Heart left ventricle (tissue), 13 donors: ENCODE measurements around the gene MTF1.

Experiments
- CTCF ChIP-seq, 12 donors: fragments of 200-600 bp; sonication (generic) in 4 of 12; IDR thresholded peaks; one replicate each; pipeline versions ENCODE4 v1.5.0 to v1.8.0; 2018 to 2022; ENCODE audit warnings: antibody characterized with exemption in 12 of 12, mild to moderate bottlenecking in 5 of 12
- POLR2A ChIP-seq, 2 donors: fragments of 450-650 bp; IDR thresholded peaks; one replicate each; pipeline ENCODE4 v1.6.1; 2017; ENCODE audit warnings: antibody characterized with exemption in 2 of 2, mild to moderate bottlenecking in 2 of 2, moderate library complexity in 2 of 2
- donor health status: ischemic (EF 13 %, LVEDD 7.1; RV severe dilation, severe dysfunction).
- donor health status: DM: no; HTN: yes; CAD: no.
- donor health status: DM: no; HTN: no; CAD: no.
- donor health status: ischemic (EF 25% LVEDD 6.9; RV normal size, moderate dysfunction).
- donor health status: ischemic (EF 25% LVEDD 5.7; RV mildly dilated, moderate dysfunction).
- donor health status: ischemic (EF 35%, LVEDD 5.7; RV mildly dilated, moderate dysfunction).
- donor health status: nonischemic (EF 11% LVEDD 7.7; RV severe dilation, severe dysfunction).
- donor health status: DM: yes; HTN: yes; CAD: no.
- donor health status: PGD.
- donor health status: ischemic (EF 29% LVEDD 5.4; RV normal size, mild dysfunction).
- donor health status: nonischemic (EF 23%, LVEDD 6.1; RV moderate dilation, normal function).

DNA sequence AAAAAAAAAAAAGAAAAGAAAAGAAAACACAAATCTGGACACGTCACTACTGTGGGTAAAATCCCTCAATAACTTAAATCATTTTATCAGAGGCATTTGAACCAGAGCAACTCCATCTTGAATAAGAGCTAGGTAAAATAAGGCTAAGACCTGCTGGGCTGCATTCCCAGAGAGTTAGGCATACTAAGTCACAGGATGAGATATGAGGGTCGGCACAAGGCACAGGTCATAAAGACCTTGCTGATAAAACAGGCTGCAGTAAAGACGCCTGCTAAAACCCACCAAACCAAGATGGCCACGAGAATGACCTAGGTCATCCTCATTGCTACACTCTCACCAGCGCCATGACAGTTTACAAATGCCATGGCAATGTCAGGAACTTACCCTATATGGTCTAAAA lies 43.6 kb upstream of the MTF1 start:
- TF ChIP-seq CTCF (IDR thresholded peaks at IDR 0.05) (no peak), POLR2A (IDR thresholded peaks at IDR 0.05) (no peak)
